Osteoblast (primary cell): Measurements from ENCODE around the gene MBOAT2. TPM values are rescaled to one million over a fixed set of nuclear protein-coding genes. Genes with fewer than 3 reads are reported as not detected.

Experiments
- DNase-seq: peaks from one replicate; pipeline ENCODE4 v3.0.0; 2011; ENCODE audit warnings: low spot score, mixed read lengths; ENCODE audit not compliant: insufficient read length; ENCODE audit errors: missing footprints
- H2AFZ ChIP-seq: 2 replicates; pipeline ENCODE4 v1.6.0; 2011; ENCODE audit warnings: mild to moderate bottlenecking, low read length
- H3K27ac ChIP-seq: 2 replicates; pipeline ENCODE4 v1.5.1; 2011; ENCODE audit warnings: mild to moderate bottlenecking, low read depth, low read length, moderate library complexity
- H3K27me3 ChIP-seq: 2 replicates; pipeline ENCODE4 v1.6.0; 2012; ENCODE audit warnings: mild to moderate bottlenecking, control low read depth, inconsistent platforms, low read length, moderate library complexity; ENCODE audit not compliant: insufficient read depth
- H3K36me3 ChIP-seq: 2 replicates; pipeline ENCODE4 v1.5.1; 2011; ENCODE audit warnings: mild to moderate bottlenecking, low read length, control low read depth, moderate library complexity; ENCODE audit not compliant: insufficient read depth
- H3K4me1 ChIP-seq: 2 replicates; pipeline ENCODE4 v1.5.1; 2011; ENCODE audit warnings: mild to moderate bottlenecking, low read length, control low read depth, moderate library complexity; ENCODE audit not compliant: insufficient read depth
- H3K4me2 ChIP-seq: 2 replicates; pipeline ENCODE4 v1.6.0; 2011; ENCODE audit warnings: mild to moderate bottlenecking, low read length; ENCODE audit not compliant: insufficient read depth
- H3K4me3 ChIP-seq: fragments of 200-600 bp; sonication (generic); 3 replicates; pipeline ENCODE4 v1.5.1; 2012; ENCODE audit warnings: mild to moderate bottlenecking, low read length, inconsistent platforms; ENCODE audit not compliant: insufficient read depth
- H3K79me2 ChIP-seq: 2 replicates; pipeline ENCODE4 v1.6.0; 2012; ENCODE audit warnings: mild to moderate bottlenecking, low read length, control low read depth, inconsistent platforms; ENCODE audit not compliant: insufficient read depth
- H3K9me3 ChIP-seq: 2 replicates; pipeline ENCODE4 v1.5.1; 2011; ENCODE audit warnings: low read depth, low read length, control low read depth
- H4K20me1 ChIP-seq: 2 replicates; pipeline ENCODE4 v1.6.0; 2012; ENCODE audit warnings: mild to moderate bottlenecking, low read length, control low read depth; ENCODE audit not compliant: insufficient read depth
- total RNA-seq: library from RNA; depleted of rRNA; stranded (reverse); fragments of >200 nt; gene quantifications from 2 replicates; pipeline ENCODE4 v1.2.3, GENCODE V29; 2012
- TF ChIP-seq, protein P1 (sequence below): IDR thresholded peaks from 2 replicates; pipeline ENCODE4 v1.5.1; 2011; ENCODE audit warnings: mild to moderate bottlenecking, low read depth, low read length, moderate library complexity; ENCODE audit errors: extremely low read depth

The MBOAT2 gene
- total RNA-seq, 1 donor: 54.3 TPM

- Histone ChIP-seq H3K27me3 (no peaks in the 10 kb centered on the region), H3K79me2 (peaks cover 47% of the 10 kb centered on the region)
Observed at GRCh38 chr2:9003366-9003615, 193 bp downstream of the MBOAT2 start.

DNA sequence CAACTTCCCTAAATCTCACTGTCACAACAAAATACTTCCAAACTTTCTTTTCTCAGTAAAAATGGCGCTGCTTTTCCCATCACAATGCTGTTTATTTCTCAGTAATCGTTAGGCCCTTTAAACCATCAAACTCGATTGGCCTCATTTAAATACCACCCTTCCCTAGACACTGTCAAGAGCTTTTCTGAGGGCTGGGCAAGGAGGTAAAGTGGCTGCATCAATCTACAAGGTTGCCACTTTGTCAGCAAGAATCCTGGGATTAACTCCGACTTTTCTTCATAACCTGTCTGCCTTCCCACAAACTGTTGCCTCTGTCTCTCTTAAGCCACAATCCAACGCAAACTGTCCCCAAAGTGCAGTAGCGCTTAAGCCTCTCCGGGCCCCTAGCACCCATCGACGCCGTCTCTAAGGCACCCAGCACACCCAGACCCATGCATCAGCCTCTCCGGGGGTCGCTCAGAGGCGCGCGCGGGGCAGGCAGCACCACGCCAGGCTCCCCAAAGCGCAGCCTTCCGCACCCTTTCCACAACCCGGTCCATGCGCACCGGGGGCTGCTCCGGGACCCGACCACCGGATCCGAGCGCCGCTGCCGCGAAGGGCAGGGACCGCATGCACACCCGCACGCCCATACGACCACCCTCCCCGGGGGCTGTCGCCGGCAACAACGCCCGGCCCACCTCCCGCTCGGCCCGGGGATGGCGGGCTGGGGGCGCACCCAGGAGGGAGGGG lies 683 bp downstream of the MBOAT2 start:
- no peaks in the 10 kb centered on the region for H3K27me3 ChIP-seq
- TF ChIP-seq, protein P1, sequence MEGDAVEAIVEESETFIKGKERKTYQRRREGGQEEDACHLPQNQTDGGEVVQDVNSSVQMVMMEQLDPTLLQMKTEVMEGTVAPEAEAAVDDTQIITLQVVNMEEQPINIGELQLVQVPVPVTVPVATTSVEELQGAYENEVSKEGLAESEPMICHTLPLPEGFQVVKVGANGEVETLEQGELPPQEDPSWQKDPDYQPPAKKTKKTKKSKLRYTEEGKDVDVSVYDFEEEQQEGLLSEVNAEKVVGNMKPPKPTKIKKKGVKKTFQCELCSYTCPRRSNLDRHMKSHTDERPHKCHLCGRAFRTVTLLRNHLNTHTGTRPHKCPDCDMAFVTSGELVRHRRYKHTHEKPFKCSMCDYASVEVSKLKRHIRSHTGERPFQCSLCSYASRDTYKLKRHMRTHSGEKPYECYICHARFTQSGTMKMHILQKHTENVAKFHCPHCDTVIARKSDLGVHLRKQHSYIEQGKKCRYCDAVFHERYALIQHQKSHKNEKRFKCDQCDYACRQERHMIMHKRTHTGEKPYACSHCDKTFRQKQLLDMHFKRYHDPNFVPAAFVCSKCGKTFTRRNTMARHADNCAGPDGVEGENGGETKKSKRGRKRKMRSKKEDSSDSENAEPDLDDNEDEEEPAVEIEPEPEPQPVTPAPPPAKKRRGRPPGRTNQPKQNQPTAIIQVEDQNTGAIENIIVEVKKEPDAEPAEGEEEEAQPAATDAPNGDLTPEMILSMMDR: no peak
- peaks cover 52% of the 10 kb centered on the region for H3K79me2 ChIP-seq
- H3K27ac ChIP-seq: no peak overlapping the region
- H3K4me3 ChIP-seq: peak overlapping the region; percentile 78
- H3K4me1 ChIP-seq: peaks cover 20% of the 10 kb centered on the region
- peak; percentile 69 for DNase-seq
- peaks cover 22% of the 10 kb centered on the region for H4K20me1 ChIP-seq
- H3K4me2 ChIP-seq: peak overlapping the region; percentile 85
- peak overlapping the region; percentile 56 for H2AFZ ChIP-seq
- H3K9me3 ChIP-seq: no peaks in the 10 kb centered on the region
- H3K36me3 ChIP-seq: no peaks in the 10 kb centered on the region

More at GRCh38 chr2:9003366-9003615, 193 bp downstream of the MBOAT2 start:
- Histone ChIP-seq H3K4me1 (peaks cover 20% of the 10 kb centered on the region), H4K20me1 (peaks cover 19% of the 10 kb centered on the region), H3K4me3 (peak overlapping the region; percentile 78), H3K9me3 (no peaks in the 10 kb centered on the region), H3K36me3 (no peaks in the 10 kb centered on the region), H3K4me2 (peak overlapping the region; percentile 85), H3K27ac (no peak overlapping the region), H2AFZ (no peak overlapping the region)
- TF ChIP-seq, protein P1: no peak
- DNase-seq: no peak

DNA sequence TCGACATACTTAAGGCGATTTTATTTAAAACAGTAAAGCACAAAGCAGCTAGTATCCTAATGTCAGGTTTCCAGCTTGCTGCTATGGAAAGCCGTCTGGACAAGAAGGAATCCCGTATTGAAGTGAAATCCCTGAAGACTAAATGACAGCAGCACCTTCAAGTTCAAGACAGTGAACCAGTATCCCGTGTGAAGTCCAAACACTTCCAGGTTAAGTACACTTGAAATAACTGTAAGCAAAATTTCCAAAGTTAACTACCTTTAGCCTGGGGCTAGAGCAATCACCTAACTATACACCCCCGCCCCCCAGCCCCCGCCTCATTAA lies 1.2 kb downstream of the MBOAT2 start:
- Histone ChIP-seq H4K20me1 (peaks cover 22% of the 10 kb centered on the region), H3K4me1 (peaks cover 20% of the 10 kb centered on the region), H3K79me2 (peaks cover 57% of the 10 kb centered on the region), H3K9me3 (no peaks in the 10 kb centered on the region), H3K27ac (no peak overlapping the region), H2AFZ (peak overlapping the region; percentile 56), H3K4me3 (peak overlapping the region; percentile 78), H3K36me3 (no peaks in the 10 kb centered on the region), H3K4me2 (peak overlapping the region; percentile 85), H3K27me3 (no peaks in the 10 kb centered on the region)
- DNase-seq: no peak
- TF ChIP-seq, protein P1: no peak

DNA sequence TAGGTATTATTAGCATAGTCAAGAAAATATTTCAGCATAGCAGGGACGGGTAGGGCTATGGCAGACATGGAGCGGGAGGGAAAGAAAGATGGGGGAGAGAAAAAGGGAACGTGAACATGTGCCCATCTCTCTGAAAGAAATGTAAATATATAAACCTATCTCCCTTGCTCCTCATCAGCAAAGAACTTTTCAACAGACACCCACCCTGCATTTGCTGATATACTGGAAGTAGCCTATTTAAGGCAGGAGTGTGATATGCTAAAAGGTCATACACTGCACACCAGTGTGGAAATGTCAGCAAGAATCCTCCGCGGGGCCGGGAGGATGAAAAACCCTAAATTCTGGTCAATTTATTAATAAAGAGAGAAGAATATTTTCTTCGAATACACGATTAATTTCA lies 1.7 kb downstream of the MBOAT2 start:
- Histone ChIP-seq H3K4me1 (peaks cover 20% of the 10 kb centered on the region), H3K79me2 (peaks cover 62% of the 10 kb centered on the region), H2AFZ (no peak overlapping the region), H3K27ac (no peak overlapping the region), H3K27me3 (no peaks in the 10 kb centered on the region), H3K36me3 (no peaks in the 10 kb centered on the region), H3K9me3 (no peaks in the 10 kb centered on the region), H3K4me2 (peak overlapping the region; percentile 85), H3K4me3 (no peak overlapping the region), H4K20me1 (peaks cover 22% of the 10 kb centered on the region)
- DNase-seq: peak; percentile 68
- TF ChIP-seq, protein P1: no peak
